Measurements from ENCODE around the gene BRIP1.

BRIP1 gene

GRCh38 chr17:61789872-61790271 lies 73.5 kb downstream of the BRIP1 start:
- no peak for TF ChIP-seq CTCF (IDR thresholded peaks at IDR 0.05; ENCODE audit: insufficient read depth, missing control alignments)
- FAIRE-seq = no peak
- no peak for DNase-seq (ENCODE audit: insufficient read length, low spot score)

- TF ChIP-seq CTCF (IDR thresholded peaks at IDR 0.05; ENCODE audit: insufficient read depth, missing control alignments) = no peak
- DNase-seq (ENCODE audit: insufficient read length, low spot score) = no peak
- peak; percentile 25 for FAIRE-seq
Observed at GRCh38 chr17:61786088-61786487, 77.2 kb downstream of the BRIP1 start.

GRCh38 chr17:61784510-61784909 lies 78.8 kb downstream of the BRIP1 start:
- DNase-seq (ENCODE audit: insufficient read length, low spot score) (no peak), FAIRE-seq (no peak)
- TF ChIP-seq CTCF (IDR thresholded peaks at IDR 0.05; ENCODE audit: insufficient read depth, missing control alignments) = no peak

- TF ChIP-seq CTCF (IDR thresholded peaks at IDR 0.05; ENCODE audit: insufficient read depth, missing control alignments) = no peak
- FAIRE-seq (no peak), DNase-seq (ENCODE audit: insufficient read length, low spot score) (no peak)
Observed at GRCh38 chr17:61783556-61784304, 79.6 kb downstream of the BRIP1 start.

GRCh38 chr17:61783120-61783519 lies 80.2 kb downstream of the BRIP1 start:
- no peak for TF ChIP-seq CTCF (IDR thresholded peaks at IDR 0.05; ENCODE audit: insufficient read depth, missing control alignments)
- DNase-seq (ENCODE audit: insufficient read length, low spot score) (no peak), FAIRE-seq (no peak)

GRCh38 chr17:61782683-61783082 lies 80.6 kb downstream of the BRIP1 start:
- FAIRE-seq (no peak), DNase-seq (ENCODE audit: insufficient read length, low spot score) (no peak)
- TF ChIP-seq CTCF (IDR thresholded peaks at IDR 0.05; ENCODE audit: insufficient read depth, missing control alignments) = no peak

- no peak for FAIRE-seq
- TF ChIP-seq CTCF (IDR thresholded peaks at IDR 0.05; ENCODE audit: insufficient read depth, missing control alignments) = no peak
- DNase-seq (ENCODE audit: insufficient read length, low spot score) = no peak
Observed at GRCh38 chr17:61775364-61775763, 88.0 kb downstream of the BRIP1 start.
